Tibial nerve (tissue), 3 donors: ENCODE results near the gene PDZRN3.

Experiments
- POLR2A ChIP-seq, 2 donors: fragments of 450-650 bp; IDR thresholded peaks; one replicate each; pipeline ENCODE4 v1.6.1; 2017; ENCODE audit warnings: antibody characterized with exemption in 2 of 2, mild to moderate bottlenecking in 2 of 2, moderate library complexity in 2 of 2
- TF ChIP-seq, protein P1 (sequence below), 5 experiments: fragments of 200-600 bp in 3 of 5; fragments of 450-650 bp in 2 of 5; sonication (generic) in 3 of 5; IDR thresholded peaks; one replicate each; pipeline ENCODE4 v1.5.1; 2016 to 2019; ENCODE audit warnings: antibody characterized with exemption in 5 of 5, mild to moderate bottlenecking in 3 of 5, moderate library complexity in 2 of 5

DNA sequence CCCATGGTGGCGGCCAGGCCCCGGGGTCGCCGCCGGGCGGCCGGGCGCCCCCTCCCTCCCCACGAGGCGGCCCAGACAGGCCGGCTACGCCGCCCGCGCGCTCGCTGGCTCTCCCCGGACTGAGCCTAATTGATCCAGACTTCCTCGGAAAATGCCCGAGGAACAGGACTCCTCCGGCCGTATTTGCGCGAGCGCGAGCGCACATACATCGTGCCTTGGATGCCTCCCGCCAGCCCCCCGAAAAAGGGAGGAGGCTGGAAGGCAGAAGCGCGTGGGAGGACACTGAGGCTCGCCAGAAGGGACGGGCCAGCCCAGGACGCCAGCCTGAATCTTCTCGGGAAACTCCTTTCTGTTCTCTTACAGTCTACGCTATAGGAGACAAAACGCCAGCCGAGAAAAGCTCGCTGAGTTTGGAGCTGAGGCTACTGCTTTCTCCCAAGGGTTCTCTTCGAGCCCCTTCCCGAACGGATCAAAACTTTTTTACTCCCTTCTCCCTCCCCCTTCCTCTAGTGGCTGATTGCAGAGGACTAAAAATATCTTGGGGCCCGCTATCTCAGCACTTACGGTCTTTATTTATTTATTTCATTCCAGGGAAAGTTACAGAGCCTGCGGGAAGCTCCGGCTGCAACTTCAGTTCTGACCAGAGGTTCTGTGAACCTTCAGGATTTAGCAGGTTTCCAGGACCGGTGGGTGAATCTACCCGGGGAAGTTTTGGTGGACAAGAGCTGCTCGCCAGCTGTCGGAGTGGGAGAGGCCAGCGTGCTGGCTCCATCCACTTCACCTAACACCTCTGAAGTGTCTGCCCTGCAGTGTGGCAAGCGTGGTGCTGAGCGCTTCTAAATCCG, at the start of gene PDZRN3:
- TF ChIP-seq, protein P1, sequence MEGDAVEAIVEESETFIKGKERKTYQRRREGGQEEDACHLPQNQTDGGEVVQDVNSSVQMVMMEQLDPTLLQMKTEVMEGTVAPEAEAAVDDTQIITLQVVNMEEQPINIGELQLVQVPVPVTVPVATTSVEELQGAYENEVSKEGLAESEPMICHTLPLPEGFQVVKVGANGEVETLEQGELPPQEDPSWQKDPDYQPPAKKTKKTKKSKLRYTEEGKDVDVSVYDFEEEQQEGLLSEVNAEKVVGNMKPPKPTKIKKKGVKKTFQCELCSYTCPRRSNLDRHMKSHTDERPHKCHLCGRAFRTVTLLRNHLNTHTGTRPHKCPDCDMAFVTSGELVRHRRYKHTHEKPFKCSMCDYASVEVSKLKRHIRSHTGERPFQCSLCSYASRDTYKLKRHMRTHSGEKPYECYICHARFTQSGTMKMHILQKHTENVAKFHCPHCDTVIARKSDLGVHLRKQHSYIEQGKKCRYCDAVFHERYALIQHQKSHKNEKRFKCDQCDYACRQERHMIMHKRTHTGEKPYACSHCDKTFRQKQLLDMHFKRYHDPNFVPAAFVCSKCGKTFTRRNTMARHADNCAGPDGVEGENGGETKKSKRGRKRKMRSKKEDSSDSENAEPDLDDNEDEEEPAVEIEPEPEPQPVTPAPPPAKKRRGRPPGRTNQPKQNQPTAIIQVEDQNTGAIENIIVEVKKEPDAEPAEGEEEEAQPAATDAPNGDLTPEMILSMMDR (IDR thresholded peaks at IDR 0.05): no peak
- TF ChIP-seq POLR2A (IDR thresholded peaks at IDR 0.05): peak in 1 of 2 donors; percentile 71
